Mucosa of stomach (tissue), 1 donor: Measurements from ENCODE around the gene GALNT2.

ENCODE experiments used
- H3K27me3 ChIP-seq: one replicate; pipeline ENCODE4 v1.7.0; 2013; ENCODE audit warnings: mild to moderate bottlenecking, low read length; ENCODE audit not compliant: control insufficient read depth, insufficient read depth
- H3K36me3 ChIP-seq: one replicate; pipeline ENCODE4 v1.7.0; 2013; ENCODE audit warnings: low read length; ENCODE audit not compliant: control insufficient read depth, insufficient read depth
- H3K4me1 ChIP-seq: one replicate; pipeline ENCODE4 v1.7.0; 2013; ENCODE audit warnings: mild to moderate bottlenecking, low read length; ENCODE audit not compliant: control insufficient read depth, insufficient read depth
- H3K4me3 ChIP-seq: one replicate; pipeline ENCODE4 v1.7.0; 2013; ENCODE audit warnings: low read length
- H3K9ac ChIP-seq: one replicate; pipeline ENCODE4 v1.7.0; 2013; ENCODE audit warnings: mild to moderate bottlenecking, low read length, moderate library complexity
- H3K9me3 ChIP-seq: one replicate; pipeline ENCODE4 v1.7.0; 2013; ENCODE audit warnings: mild to moderate bottlenecking, low read length, moderate library complexity; ENCODE audit not compliant: control insufficient read depth
- donor health status: Pancreatic carcinoma.

The GALNT2 gene

GRCh38 chr1:230289350-230289644 lies 222.3 kb downstream of the GALNT2 start:
- H3K9ac ChIP-seq = no peak overlapping the region
- no peak overlapping the region for H3K4me3 ChIP-seq
- peaks cover 3% of the 10 kb centered on the region for H3K27me3 ChIP-seq
- no peaks in the 10 kb centered on the region for H3K4me1 ChIP-seq
- H3K36me3 ChIP-seq = no peaks in the 10 kb centered on the region
- H3K9me3 ChIP-seq = no peaks in the 10 kb centered on the region

- no peaks in the 10 kb centered on the region for H3K4me1 ChIP-seq
Observed at GRCh38 chr1:230291731-230292620, 224.9 kb downstream of the GALNT2 start.

GRCh38 chr1:230292689-230293389 lies 225.8 kb downstream of the GALNT2 start:
- no peak overlapping the region for H3K4me3 ChIP-seq
- H3K9me3 ChIP-seq = no peaks in the 10 kb centered on the region
- no peak overlapping the region for H3K9ac ChIP-seq
- H3K36me3 ChIP-seq = no peaks in the 10 kb centered on the region
- peaks cover 3% of the 10 kb centered on the region for H3K27me3 ChIP-seq
- no peaks in the 10 kb centered on the region for H3K4me1 ChIP-seq

More at GRCh38 chr1:230291731-230292620, 224.9 kb downstream of the GALNT2 start:
- Histone ChIP-seq H3K4me3 (no peak overlapping the region), H3K36me3 (no peaks in the 10 kb centered on the region), H3K9ac (no peak overlapping the region), H3K27me3 (peaks cover 3% of the 10 kb centered on the region), H3K9me3 (no peaks in the 10 kb centered on the region)

- Histone ChIP-seq H3K9ac (no peak overlapping the region), H3K9me3 (no peaks in the 10 kb centered on the region), H3K27me3 (peaks cover 2% of the 10 kb centered on the region), H3K4me1 (no peaks in the 10 kb centered on the region), H3K36me3 (no peaks in the 10 kb centered on the region), H3K4me3 (no peak overlapping the region)
Observed at GRCh38 chr1:230293390-230293700, 226.3 kb downstream of the GALNT2 start.

GRCh38 chr1:230295367-230295766 lies 228.3 kb downstream of the GALNT2 start:
- Histone ChIP-seq H3K9ac (no peak overlapping the region), H3K4me1 (no peaks in the 10 kb centered on the region), H3K9me3 (no peaks in the 10 kb centered on the region), H3K4me3 (no peak overlapping the region), H3K27me3 (no peaks in the 10 kb centered on the region), H3K36me3 (no peaks in the 10 kb centered on the region)

GRCh38 chr1:230299191-230300006 lies 232.4 kb downstream of the GALNT2 start:
- no peaks in the 10 kb centered on the region for H3K9me3 ChIP-seq
- no peaks in the 10 kb centered on the region for H3K4me1 ChIP-seq
- no peak overlapping the region for H3K9ac ChIP-seq
- H3K36me3 ChIP-seq = no peaks in the 10 kb centered on the region
- H3K4me3 ChIP-seq = no peak overlapping the region
- H3K27me3 ChIP-seq = no peaks in the 10 kb centered on the region

- no peaks in the 10 kb centered on the region for H3K36me3 ChIP-seq
- H3K4me1 ChIP-seq = no peaks in the 10 kb centered on the region
- no peaks in the 10 kb centered on the region for H3K9me3 ChIP-seq
- no peak overlapping the region for H3K9ac ChIP-seq
- H3K4me3 ChIP-seq = no peak overlapping the region
- no peaks in the 10 kb centered on the region for H3K27me3 ChIP-seq
Observed at GRCh38 chr1:230300322-230301301, 233.6 kb downstream of the GALNT2 start.

GRCh38 chr1:230301322-230301721 lies 234.3 kb downstream of the GALNT2 start:
- Histone ChIP-seq H3K4me1 (no peaks in the 10 kb centered on the region), H3K36me3 (no peaks in the 10 kb centered on the region), H3K4me3 (no peak overlapping the region), H3K9me3 (no peaks in the 10 kb centered on the region), H3K9ac (no peak overlapping the region), H3K27me3 (no peaks in the 10 kb centered on the region)

- Histone ChIP-seq H3K4me3 (no peak overlapping the region), H3K9me3 (no peaks in the 10 kb centered on the region), H3K9ac (no peak overlapping the region), H3K4me1 (no peaks in the 10 kb centered on the region), H3K36me3 (no peaks in the 10 kb centered on the region), H3K27me3 (no peaks in the 10 kb centered on the region)
Observed at GRCh38 chr1:230301822-230302221, 234.8 kb downstream of the GALNT2 start.

- H3K9me3 ChIP-seq = no peaks in the 10 kb centered on the region
Observed at GRCh38 chr1:230303069-230303468, 236.0 kb downstream of the GALNT2 start.

GRCh38 chr1:230303822-230304221 lies 236.8 kb downstream of the GALNT2 start:
- Histone ChIP-seq H3K9me3 (no peaks in the 10 kb centered on the region), H3K36me3 (no peaks in the 10 kb centered on the region), H3K4me3 (no peak overlapping the region), H3K9ac (no peak overlapping the region), H3K4me1 (peaks cover 12% of the 10 kb centered on the region), H3K27me3 (no peaks in the 10 kb centered on the region)

More at GRCh38 chr1:230303069-230303468, 236.0 kb downstream of the GALNT2 start:
- Histone ChIP-seq H3K4me1 (peaks cover 4% of the 10 kb centered on the region), H3K9ac (no peak overlapping the region), H3K4me3 (no peak overlapping the region), H3K36me3 (no peaks in the 10 kb centered on the region), H3K27me3 (no peaks in the 10 kb centered on the region)
